ENCODE results near the gene GLOD5. TPM values are rescaled to one million over a fixed set of nuclear protein-coding genes. Genes with fewer than 3 reads are reported as not detected.

Gene GLOD5
- total RNA-seq, 2 donors from 2014 or later, result 0.41 TPM; not detected in 1

DNA sequence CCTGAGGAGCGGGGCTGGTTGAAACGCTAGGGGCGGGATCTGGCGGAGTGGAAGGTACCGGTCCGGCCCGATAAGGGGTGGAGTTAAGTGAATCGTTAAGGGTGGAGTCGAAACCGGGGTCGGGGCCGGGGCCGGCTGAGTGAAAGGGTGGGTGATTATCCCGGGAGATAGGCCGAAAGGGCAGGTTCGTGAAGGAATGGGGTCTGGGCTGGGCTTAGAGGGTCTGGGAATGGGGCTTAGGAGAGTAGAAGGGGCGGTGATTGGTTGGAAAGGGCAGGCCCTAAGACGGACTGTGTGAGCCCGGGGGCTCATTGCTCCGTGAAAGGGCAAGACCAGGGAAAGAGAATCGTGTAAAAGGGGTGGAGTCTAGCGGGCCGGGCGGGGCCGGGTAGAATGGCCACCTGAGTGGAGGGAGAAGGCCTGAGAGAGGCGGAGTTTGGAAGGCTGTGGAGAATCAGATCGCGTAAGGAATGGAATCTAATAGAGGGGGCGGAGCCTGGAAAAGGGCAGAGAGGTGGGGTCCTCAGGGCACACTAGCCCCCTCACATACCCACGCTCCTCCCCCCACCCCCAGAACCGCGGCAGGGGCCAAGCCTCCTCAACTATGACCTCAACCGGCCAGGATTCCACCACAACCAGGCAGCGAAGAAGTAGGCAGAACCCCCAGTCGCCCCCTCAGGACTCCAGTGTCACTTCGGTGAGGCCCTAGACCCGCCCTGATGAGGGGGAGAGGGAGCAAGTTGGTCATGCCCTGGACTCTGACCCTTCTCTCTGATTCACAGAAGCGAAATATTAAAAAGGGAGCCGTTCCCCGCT lies 40.8 kb downstream of the GLOD5 start:
- TF ChIP-seq CTCF (IDR thresholded peaks at IDR 0.05) (no peak), POLR2A (IDR thresholded peaks at IDR 0.05) (peak; percentile 63)
- intact Hi-C loops (cut with DNase I), result loop anchor here (5.0 to 10.0 kb wide), 3 partner anchors 95 to 243 kb away; partner anchors contain the start of genes PQBP1, SUV39H1, TFE3 and TIMM17B
- peak overlapping the region; percentile 44 to 46 for H3K4me3 ChIP-seq
- peak; percentile 77 for DNase-seq (ENCODE audit: low spot score)
- no peaks in the 10 kb centered on the region for H3K27me3 ChIP-seq (replicated peaks; ENCODE audit: insufficient read depth)
- no peaks in the 10 kb centered on the region for H3K4me1 ChIP-seq (replicated peaks)
- no peaks in the 10 kb centered on the region for H3K9me3 ChIP-seq
- H3K27ac ChIP-seq, result peak overlapping the region; percentile 93 to 97
- WGBS, result 7% methylated on average over 34 of the region's 40 CpGs
- no peaks in the 10 kb centered on the region for H3K36me3 ChIP-seq

GRCh38 chrX:48802905-48803200 lies 41.3 kb downstream of the GLOD5 start:
- Histone ChIP-seq H3K4me3 (peak overlapping the region; percentile 44 to 46), H3K27ac (peak overlapping the region; percentile 93 to 97), H3K9me3 (no peaks in the 10 kb centered on the region), H3K27me3 (replicated peaks; ENCODE audit: insufficient read depth) (no peaks in the 10 kb centered on the region), H3K4me1 (replicated peaks) (no peaks in the 10 kb centered on the region), H3K36me3 (no peaks in the 10 kb centered on the region)
- no peak for DNase-seq (ENCODE audit: low spot score)
- TF ChIP-seq CTCF (IDR thresholded peaks at IDR 0.05), result no peak
- TF ChIP-seq POLR2A (IDR thresholded peaks at IDR 0.05), result no peak
- no peak for TF ChIP-seq POLR2AphosphoS5 (IDR thresholded peaks at IDR 0.05)
- 51% methylated on average over 3 of the region's 4 CpGs for WGBS
- intact Hi-C loops (cut with DNase I), result loop anchor here (5.0 to 10.0 kb wide), 3 partner anchors 94 to 242 kb away; partner anchors contain the start of genes PQBP1, SUV39H1, TFE3 and TIMM17B

- Histone ChIP-seq H3K27me3 (replicated peaks; ENCODE audit: insufficient read depth) (no peaks in the 10 kb centered on the region), H3K4me3 (no peak overlapping the region), H3K4me1 (replicated peaks) (no peaks in the 10 kb centered on the region), H3K9me3 (no peaks in the 10 kb centered on the region), H3K36me3 (no peaks in the 10 kb centered on the region), H3K27ac (no peak overlapping the region)
- intact Hi-C loops (cut with DNase I), result loop anchor here (10.0 kb wide), 2 partner anchors 111 to 239 kb away; partner anchors contain the start of genes SUV39H1 and TFE3
- 92% methylated on average over 3 of the region's 4 CpGs for WGBS
- TF ChIP-seq POLR2AphosphoS5 (IDR thresholded peaks at IDR 0.05), result no peak
- TF ChIP-seq CTCF (IDR thresholded peaks at IDR 0.05), result no peak
- no peak for TF ChIP-seq POLR2A (IDR thresholded peaks at IDR 0.05)
- no peak for DNase-seq (ENCODE audit: low spot score)
Observed at GRCh38 chrX:48806081-48806480, 44.5 kb downstream of the GLOD5 start.

DNA sequence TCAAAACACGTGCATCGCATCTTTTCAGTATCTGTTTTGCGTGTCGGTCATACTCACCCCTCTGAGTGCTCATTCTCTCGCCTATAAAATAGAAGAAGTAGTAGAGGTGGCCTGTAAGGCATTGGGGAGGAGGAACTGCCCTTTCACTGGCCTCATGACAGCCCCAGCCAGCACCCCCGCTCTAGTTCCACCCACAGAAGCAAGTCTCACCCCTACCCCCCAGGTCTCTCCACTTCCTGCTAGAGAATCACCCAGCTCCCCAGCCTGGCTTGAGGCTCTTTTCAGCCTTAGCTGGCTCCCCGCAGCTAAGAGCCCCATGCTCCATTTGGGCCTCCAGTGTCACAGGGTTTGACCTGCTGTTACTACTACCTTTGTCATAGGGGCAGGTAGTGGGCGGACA lies 52.1 kb downstream of the GLOD5 start:
- DNase-seq (ENCODE audit: low spot score), result no peak
- 91% methylated on average over 8 of the region's 8 CpGs for WGBS
- Histone ChIP-seq H3K27ac (no peak overlapping the region), H3K27me3 (replicated peaks; ENCODE audit: insufficient read depth) (no peaks in the 10 kb centered on the region), H3K4me1 (replicated peaks) (no peaks in the 10 kb centered on the region), H3K36me3 (no peaks in the 10 kb centered on the region), H3K9me3 (no peaks in the 10 kb centered on the region), H3K4me3 (no peak overlapping the region)
- intact Hi-C loops (cut with DNase I), result no loop called here
- TF ChIP-seq POLR2A (IDR thresholded peaks at IDR 0.05) (no peak), POLR2AphosphoS5 (IDR thresholded peaks at IDR 0.05) (no peak), CTCF (IDR thresholded peaks at IDR 0.05) (no peak)

GRCh38 chrX:48814722-48815121 lies 53.2 kb downstream of the GLOD5 start:
- TF ChIP-seq POLR2A (IDR thresholded peaks at IDR 0.05) (no peak), POLR2AphosphoS5 (IDR thresholded peaks at IDR 0.05) (no peak), CTCF (IDR thresholded peaks at IDR 0.05) (no peak)
- H3K4me1 ChIP-seq (replicated peaks), result no peaks in the 10 kb centered on the region
- no peaks in the 10 kb centered on the region for H3K36me3 ChIP-seq
- DNase-seq (ENCODE audit: low spot score), result no peak
- H3K27ac ChIP-seq, result no peak overlapping the region
- WGBS, result 96% methylated on average over 8 of the region's 8 CpGs
- no peaks in the 10 kb centered on the region for H3K9me3 ChIP-seq
- H3K4me3 ChIP-seq, result no peak overlapping the region
- H3K27me3 ChIP-seq (replicated peaks; ENCODE audit: insufficient read depth), result no peaks in the 10 kb centered on the region
- intact Hi-C loops (cut with DNase I), result no loop called here

All from prostate gland (tissue), 2 donors.